Caco-2 (cell line): Measurements from ENCODE around the gene GBA3. TPM values are rescaled to one million over a fixed set of nuclear protein-coding genes. Genes with fewer than 3 reads are reported as not detected.

Source experiments
- BruUV-seq: library from RNA; stranded (reverse); fragments of 400-500 nt; replicated peaks from 2 replicates; lab custom pipeline; 2021; lab: Mats Ljungman, UMichigan
- CTCF ChIA-PET: fragments of 300-600 bp; sonication (Branson Sonifier 250); formaldehyde crosslinking; loops from one replicate; lab custom pipeline; 2022; ENCODE audit warnings: antibody characterized with exemption; lab: Charles Lee
- POLR2A ChIA-PET: fragments of 300-600 bp; sonication (Branson Sonifier 250); formaldehyde crosslinking; loops from one replicate; lab custom pipeline; 2022; ENCODE audit warnings: antibody characterized with exemption; lab: Charles Lee
- DNase-seq, 2 experiments: peaks; one replicate each; pipeline versions ENCODE4 v3.0.0 to v3.0.0-alpha.2; 2020 to 2022
- H3K27me3 ChIP-seq: replicated peaks from 2 replicates; pipeline ENCODE4 v1.6.0; 2011; ENCODE audit warnings: low read length; ENCODE audit not compliant: control insufficient read depth, insufficient read depth
- H3K36me3 ChIP-seq: 2 replicates; pipeline ENCODE4 v1.5.1; 2011; ENCODE audit warnings: low read length; ENCODE audit not compliant: control insufficient read depth, insufficient read depth
- H3K4me1 ChIP-seq: fragments of 250-450 bp; sonication (Bioruptor Pico); 2 replicates; pipeline ENCODE4 v1.5.1; 2020; ENCODE audit warnings: mild to moderate bottlenecking
- H3K4me3 ChIP-seq: 2 replicates; pipeline ENCODE4 v1.5.1; 2011; ENCODE audit warnings: low read depth, mild to moderate bottlenecking, control low read depth, low read length
- H3K9me3 ChIP-seq: fragments of 250-450 bp; sonication (Bioruptor Pico); 2 replicates; pipeline ENCODE4 v1.5.1; 2020; ENCODE audit warnings: mild to moderate bottlenecking, moderate library complexity
- H3K27ac Mint-ChIP-seq: one replicate; pipeline ENCODE4 v1.8.0; 2022; ENCODE audit warnings: mixed read lengths; ENCODE audit not compliant: unreplicated experiment
- H3K27me3 Mint-ChIP-seq: one replicate; pipeline ENCODE4 v1.8.0; 2022; ENCODE audit warnings: mixed read lengths; ENCODE audit not compliant: insufficient read depth, unreplicated experiment
- H3K36me3 Mint-ChIP-seq: one replicate; pipeline ENCODE4 v1.8.0; 2022; ENCODE audit warnings: mild to moderate bottlenecking, mixed read lengths; ENCODE audit not compliant: insufficient read depth, unreplicated experiment
- H3K4me1 Mint-ChIP-seq: one replicate; pipeline ENCODE4 v1.8.0; 2022; ENCODE audit warnings: low read depth, mixed read lengths; ENCODE audit not compliant: unreplicated experiment
- H3K4me3 Mint-ChIP-seq: one replicate; pipeline ENCODE4 v1.8.0; 2022; ENCODE audit warnings: mild to moderate bottlenecking, moderate library complexity, mixed read lengths; ENCODE audit not compliant: unreplicated experiment
- H3K9me3 Mint-ChIP-seq: one replicate; pipeline ENCODE4 v1.8.0; 2022; ENCODE audit warnings: mixed read lengths; ENCODE audit not compliant: unreplicated experiment
- CTCF ChIP-seq, 2 experiments: fragments of 200-600 bp in 1 of 2; IDR thresholded peaks; 1 replicate in 1 of 2; 2 replicates in 1 of 2; pipeline versions ENCODE4 v1.5.1 to v1.8.0; 2011 to 2022; ENCODE audit warnings: antibody characterized with exemption in 1 of 2, control low read depth in 1 of 2, inconsistent platforms in 1 of 2, low read depth in 1 of 2, low read length in 1 of 2, mild to moderate bottlenecking in 1 of 2, moderate library complexity in 1 of 2; ENCODE audit not compliant: insufficient read depth in 1 of 2, severe bottlenecking in 1 of 2, unreplicated experiment in 1 of 2
- intact Hi-C: fragments of 100-400 bp; cut with micrococcal nuclease; formaldehyde crosslinking; loops from one replicate; pipeline ENCODE4 v1.10.0; 2022; ENCODE audit not compliant: unreplicated experiment
- total RNA-seq: library from RNA; stranded (reverse); gene quantifications from 2 replicates; pipeline ENCODE4 v1.2.3, GENCODE V29; 2022

Gene GBA3
- total RNA-seq, 1 experiment from 2014 or later, result 0.25 TPM

- POLR2A ChIA-PET, result no interaction called here
Observed at GRCh38 chr4:22648996-22649395, 43.7 kb upstream of the GBA3 start.

GRCh38 chr4:22650771-22651170, 42.0 kb upstream of the GBA3 start:
- Mint-ChIP-seq H3K4me1 (no peaks in the 10 kb centered on the region), H3K4me3 (no peak overlapping the region), H3K27ac (no peak overlapping the region), H3K36me3 (no peaks in the 10 kb centered on the region), H3K9me3 (no peaks in the 10 kb centered on the region), H3K27me3 (no peaks in the 10 kb centered on the region)
- Histone ChIP-seq H3K4me3 (no peak overlapping the region), H3K4me1 (no peaks in the 10 kb centered on the region), H3K9me3 (no peaks in the 10 kb centered on the region), H3K27me3 (no peaks in the 10 kb centered on the region), H3K36me3 (no peaks in the 10 kb centered on the region)
- TF ChIP-seq CTCF (IDR thresholded peaks at IDR 0.05; ENCODE audit: insufficient read depth in 1 of 2, low read depth in 1 of 2, low read length in 1 of 2, severe bottlenecking in 1 of 2, unreplicated experiment in 1 of 2), result no peak
- intact Hi-C loops, result no loop called here
- no peak for DNase-seq
- POLR2A ChIA-PET, result no interaction called here
- no TSS peak for BruUV-seq
- CTCF ChIA-PET, result no interaction called here

More at GRCh38 chr4:22648996-22649395, 43.7 kb upstream of the GBA3 start:
- TF ChIP-seq CTCF (IDR thresholded peaks at IDR 0.05; ENCODE audit: insufficient read depth in 1 of 2, low read depth in 1 of 2, low read length in 1 of 2, severe bottlenecking in 1 of 2, unreplicated experiment in 1 of 2), result no peak
- Histone ChIP-seq H3K27me3 (no peaks in the 10 kb centered on the region), H3K36me3 (no peaks in the 10 kb centered on the region), H3K9me3 (no peaks in the 10 kb centered on the region), H3K4me1 (no peaks in the 10 kb centered on the region), H3K4me3 (no peak overlapping the region)
- intact Hi-C loops, result no loop called here
- Mint-ChIP-seq H3K36me3 (no peaks in the 10 kb centered on the region), H3K4me3 (no peak overlapping the region), H3K27ac (no peak overlapping the region), H3K9me3 (no peaks in the 10 kb centered on the region), H3K4me1 (no peaks in the 10 kb centered on the region), H3K27me3 (no peaks in the 10 kb centered on the region)
- no TSS peak for BruUV-seq
- CTCF ChIA-PET, result no interaction called here
- DNase-seq, result no peak

GRCh38 chr4:22653752-22654151, 39.0 kb upstream of the GBA3 start:
- ChIA-PET CTCF (no interaction called here), POLR2A (no interaction called here)
- Histone ChIP-seq H3K9me3 (no peaks in the 10 kb centered on the region), H3K36me3 (no peaks in the 10 kb centered on the region), H3K4me1 (no peaks in the 10 kb centered on the region), H3K27me3 (no peaks in the 10 kb centered on the region), H3K4me3 (no peak overlapping the region)
- no peaks in the 10 kb centered on the region for H3K9me3 Mint-ChIP-seq
- DNase-seq, result no peak
- H3K4me3 Mint-ChIP-seq, result no peak overlapping the region
- no peaks in the 10 kb centered on the region for H3K27me3 Mint-ChIP-seq
- no TSS peak for BruUV-seq
- no peak for TF ChIP-seq CTCF (IDR thresholded peaks at IDR 0.05; ENCODE audit: insufficient read depth in 1 of 2, low read depth in 1 of 2, low read length in 1 of 2, severe bottlenecking in 1 of 2, unreplicated experiment in 1 of 2)
- H3K27ac Mint-ChIP-seq, result no peak overlapping the region
- intact Hi-C loops, result no loop called here
- no peaks in the 10 kb centered on the region for H3K4me1 Mint-ChIP-seq
- no peaks in the 10 kb centered on the region for H3K36me3 Mint-ChIP-seq
